Upper lobe of left lung (tissue), 6 donors: ENCODE measurements around the gene MYLK4. TPM values are rescaled to one million over a fixed set of nuclear protein-coding genes. Genes with fewer than 3 reads are reported as not detected.

ENCODE experiments used
- ATAC-seq, 2 donors: fragments of 200-7000 bp; cut with Tn5 transposase; one replicate each; pipeline ENCODE4 v1.9.1; 2022; ENCODE audit warnings: mild to moderate bottlenecking in 2 of 2, moderate library complexity in 2 of 2; ENCODE audit not compliant: low FRiP score in 2 of 2
- DNase-seq, 2 donors: peaks; one replicate each; pipeline ENCODE4 v3.0.0-alpha.2; 2019 to 2020
- H3K27ac ChIP-seq, 4 donors: fragments of 200-600 bp; sonication (generic); one replicate each; pipeline ENCODE4 v1.5.1; 2016 to 2019
- H3K27me3 ChIP-seq, 4 donors: fragments of 200-600 bp; sonication (generic); one replicate each; pipeline ENCODE4 v1.5.1; 2017 to 2019
- H3K36me3 ChIP-seq, 4 donors: fragments of 200-600 bp; sonication (generic); one replicate each; pipeline ENCODE4 v1.5.1; 2016 to 2019
- H3K4me1 ChIP-seq, 4 donors: fragments of 200-600 bp; sonication (generic); one replicate each; pipeline ENCODE4 v1.5.1; 2018 to 2019
- H3K4me3 ChIP-seq, 4 donors: fragments of 200-600 bp; sonication (generic); one replicate each; pipeline ENCODE4 v1.5.1; 2017 to 2019; ENCODE audit warnings: mild to moderate bottlenecking in 2 of 4, moderate library complexity in 1 of 4
- H3K9me3 ChIP-seq, 4 donors: fragments of 200-600 bp; sonication (generic); one replicate each; pipeline ENCODE4 v1.5.1; 2018 to 2019
- EP300 ChIP-seq, 4 donors: sonication (generic); formaldehyde crosslinking; IDR thresholded peaks; one replicate each; pipeline ENCODE4 v1.5.1; 2017; ENCODE audit warnings: antibody characterized with exemption in 4 of 4, control low read depth in 2 of 4
- POLR2A ChIP-seq, 4 donors: fragments of 450-650 bp; IDR thresholded peaks; one replicate each; pipeline ENCODE4 v1.5.1; 2016 to 2017; ENCODE audit warnings: antibody characterized with exemption in 4 of 4, mild to moderate bottlenecking in 2 of 4
- POLR2AphosphoS5 ChIP-seq, 2 donors: sonication (generic); formaldehyde crosslinking; IDR thresholded peaks; one replicate each; pipeline ENCODE4 v1.5.1; 2017; ENCODE audit warnings: antibody characterized with exemption in 2 of 2
- WGBS, 2 donors: methylation state at CpG; one replicate each; pipeline ENCODE4 v1.1.5; 2017 to 2018; 5-methylcytosine and 5-hydroxymethylcytosine counted together
- total RNA-seq, 6 donors: library from RNA; depleted of rRNA in 4 of 6; stranded (reverse); fragments of >200 nt in 4 of 6; gene quantifications; one replicate each; pipeline versions ENCODE4 v1.1.0 to v1.2.1, GENCODE V29; 2016 to 2021
- TF ChIP-seq, protein P1 (sequence below), 6 experiments: fragments of 450-650 bp in 4 of 6; fragments of 200-600 bp in 2 of 6; sonication (generic) in 2 of 6; IDR thresholded peaks; one replicate each; pipeline ENCODE4 v1.5.1; 2016 to 2019; ENCODE audit warnings: antibody characterized with exemption in 6 of 6
- donor health status: DM: no; HTN: no; CAD: no; lungs with moderate emphysema.
- donor health status: DM: no; HTN: yes; CAD: no; lungs with severe emphysema.

MYLK4 gene
- total RNA-seq, 6 donors from 2014 or later: 0.64 to 2.6 (median 1.2) TPM

DNA sequence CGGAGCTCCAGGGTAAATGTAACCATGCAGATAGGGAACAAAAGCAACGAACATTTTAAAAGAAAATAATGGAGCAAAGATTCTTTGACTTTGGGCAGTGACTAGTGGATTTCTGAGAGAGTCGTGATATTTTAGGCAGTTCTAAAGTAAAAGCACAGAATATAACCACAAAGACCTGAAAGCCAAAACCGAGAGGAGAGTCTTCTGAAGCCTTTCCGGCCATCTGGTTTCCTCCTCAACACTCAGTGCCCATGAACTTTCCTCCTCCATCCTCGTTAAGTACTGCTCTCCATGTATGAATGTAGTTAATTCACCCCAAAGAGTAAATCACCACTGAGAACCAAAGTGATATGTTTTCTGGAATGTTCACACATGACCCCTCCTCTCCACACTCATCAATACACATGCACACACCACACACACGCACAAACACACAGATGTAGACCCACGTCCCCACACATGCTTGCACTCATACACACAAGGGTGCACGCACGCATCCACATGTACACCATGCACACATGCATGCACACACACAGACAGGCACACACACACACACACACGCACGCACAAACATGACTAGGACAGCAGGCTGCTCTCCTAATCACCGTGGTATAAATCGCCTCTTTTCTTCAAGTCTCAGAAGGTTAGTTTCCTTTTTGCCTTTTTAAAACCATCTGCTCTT lies 109.5 kb downstream of the MYLK4 start:
- 71 to 78% methylated on average over 14 of the region's 14 CpGs for WGBS, 2 donors
- H3K36me3 ChIP-seq: no peaks in the 10 kb centered on the region
- H3K27ac ChIP-seq: no peak overlapping the region
- TF ChIP-seq, protein P1, sequence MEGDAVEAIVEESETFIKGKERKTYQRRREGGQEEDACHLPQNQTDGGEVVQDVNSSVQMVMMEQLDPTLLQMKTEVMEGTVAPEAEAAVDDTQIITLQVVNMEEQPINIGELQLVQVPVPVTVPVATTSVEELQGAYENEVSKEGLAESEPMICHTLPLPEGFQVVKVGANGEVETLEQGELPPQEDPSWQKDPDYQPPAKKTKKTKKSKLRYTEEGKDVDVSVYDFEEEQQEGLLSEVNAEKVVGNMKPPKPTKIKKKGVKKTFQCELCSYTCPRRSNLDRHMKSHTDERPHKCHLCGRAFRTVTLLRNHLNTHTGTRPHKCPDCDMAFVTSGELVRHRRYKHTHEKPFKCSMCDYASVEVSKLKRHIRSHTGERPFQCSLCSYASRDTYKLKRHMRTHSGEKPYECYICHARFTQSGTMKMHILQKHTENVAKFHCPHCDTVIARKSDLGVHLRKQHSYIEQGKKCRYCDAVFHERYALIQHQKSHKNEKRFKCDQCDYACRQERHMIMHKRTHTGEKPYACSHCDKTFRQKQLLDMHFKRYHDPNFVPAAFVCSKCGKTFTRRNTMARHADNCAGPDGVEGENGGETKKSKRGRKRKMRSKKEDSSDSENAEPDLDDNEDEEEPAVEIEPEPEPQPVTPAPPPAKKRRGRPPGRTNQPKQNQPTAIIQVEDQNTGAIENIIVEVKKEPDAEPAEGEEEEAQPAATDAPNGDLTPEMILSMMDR (IDR thresholded peaks at IDR 0.05): no peak
- no peak for TF ChIP-seq EP300 (IDR thresholded peaks at IDR 0.05)
- TF ChIP-seq POLR2A (IDR thresholded peaks at IDR 0.05): no peak
- no peak for TF ChIP-seq POLR2AphosphoS5 (IDR thresholded peaks at IDR 0.05)
- no peak overlapping the region for H3K4me3 ChIP-seq
- ATAC-seq (no peak), DNase-seq (no peak)
- H3K9me3 ChIP-seq: no peaks in the 10 kb centered on the region
- no peaks in the 10 kb centered on the region for H3K4me1 ChIP-seq
- no peaks in the 10 kb centered on the region for H3K27me3 ChIP-seq

GRCh38 chr6:2640551-2640950 lies 110.2 kb downstream of the MYLK4 start:
- H3K9me3 ChIP-seq: no peaks in the 10 kb centered on the region
- H3K36me3 ChIP-seq: no peaks in the 10 kb centered on the region
- DNase-seq (no peak), ATAC-seq (no peak)
- 82% methylated on average over 4 of the region's 4 CpGs for WGBS, 2 donors
- no peaks in the 10 kb centered on the region for H3K4me1 ChIP-seq
- no peak overlapping the region for H3K4me3 ChIP-seq
- no peak for TF ChIP-seq POLR2A (IDR thresholded peaks at IDR 0.05)
- TF ChIP-seq POLR2AphosphoS5 (IDR thresholded peaks at IDR 0.05): no peak
- TF ChIP-seq, protein P1 (IDR thresholded peaks at IDR 0.05): no peak
- TF ChIP-seq EP300 (IDR thresholded peaks at IDR 0.05): no peak
- H3K27ac ChIP-seq: no peak overlapping the region
- no peaks in the 10 kb centered on the region for H3K27me3 ChIP-seq

- H3K36me3 ChIP-seq: no peaks in the 10 kb centered on the region
- H3K4me1 ChIP-seq: peaks cover 0 to 2% (median 0%) of the 10 kb centered on the region in 4 donors
- WGBS, 2 donors: 77 to 81% methylated on average over 6 to 8 of the region's 8 CpGs
- H3K27me3 ChIP-seq: no peaks in the 10 kb centered on the region
- DNase-seq: no peak
- no peak overlapping the region for H3K27ac ChIP-seq
- TF ChIP-seq POLR2AphosphoS5 (IDR thresholded peaks at IDR 0.05) (no peak), POLR2A (IDR thresholded peaks at IDR 0.05) (no peak), EP300 (IDR thresholded peaks at IDR 0.05) (no peak)
- TF ChIP-seq, protein P1 (IDR thresholded peaks at IDR 0.05): no peak
- no peak for ATAC-seq
- H3K4me3 ChIP-seq: no peak overlapping the region
- no peaks in the 10 kb centered on the region for H3K9me3 ChIP-seq
These were observed 110.8 kb downstream of the MYLK4 start for GRCh38 chr6:2639896-2640295.

DNA sequence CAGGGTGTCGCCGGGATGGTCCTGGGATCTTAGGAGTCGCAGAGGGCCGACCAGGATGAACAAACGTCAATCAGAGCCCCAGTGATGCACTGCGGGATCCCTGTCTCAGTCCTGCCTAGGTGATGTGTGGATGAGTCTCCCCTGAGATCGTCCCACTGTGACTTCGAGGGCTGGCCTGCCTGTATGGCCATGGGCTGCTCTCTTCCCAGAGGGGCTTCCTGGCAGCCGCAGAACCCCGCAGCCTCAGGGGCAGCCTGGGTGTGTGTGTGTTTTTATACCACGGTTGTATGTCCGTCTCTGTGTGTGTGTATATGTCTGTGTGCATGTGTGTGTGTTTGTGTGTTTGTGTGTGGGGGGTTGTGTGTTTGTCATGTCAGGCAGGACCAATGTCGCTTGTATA lies 111.6 kb downstream of the MYLK4 start:
- H3K27ac ChIP-seq: no peak overlapping the region
- peaks cover 1 to 8% (median 2%) of the 10 kb centered on the region in 4 donors for H3K4me1 ChIP-seq
- no peaks in the 10 kb centered on the region for H3K36me3 ChIP-seq
- no peaks in the 10 kb centered on the region for H3K27me3 ChIP-seq
- WGBS, 2 donors: 85 to 93% methylated on average over 5 to 13 of the region's 13 CpGs
- ATAC-seq (no peak), DNase-seq (no peak)
- H3K9me3 ChIP-seq: no peaks in the 10 kb centered on the region
- TF ChIP-seq POLR2A (IDR thresholded peaks at IDR 0.05) (no peak), EP300 (IDR thresholded peaks at IDR 0.05) (no peak), POLR2AphosphoS5 (IDR thresholded peaks at IDR 0.05) (no peak)
- TF ChIP-seq, protein P1 (IDR thresholded peaks at IDR 0.05): no peak
- no peak overlapping the region for H3K4me3 ChIP-seq

DNA sequence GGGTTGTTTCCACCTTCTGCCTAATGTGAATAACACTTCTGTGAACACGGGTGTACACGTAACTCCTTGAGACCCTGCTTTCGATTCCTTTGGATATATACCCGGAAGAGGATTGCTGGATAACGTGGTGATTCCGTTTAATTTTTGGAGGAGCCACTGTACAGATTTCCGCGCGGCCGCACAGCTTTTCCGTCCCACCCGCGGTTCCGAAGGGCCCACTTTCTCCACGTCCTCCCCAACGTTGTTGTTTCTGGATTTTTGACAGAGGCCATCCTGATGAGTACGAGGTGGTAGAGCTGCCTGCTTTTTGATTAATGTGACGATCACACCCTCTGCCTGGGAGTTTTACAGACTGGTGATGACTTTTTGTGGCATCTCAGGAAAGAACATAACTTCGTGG lies 114.0 kb downstream of the MYLK4 start:
- WGBS, 2 donors: 95 to 97% methylated on average over 19 of the region's 19 CpGs
- no peak for ATAC-seq
- TF ChIP-seq, protein P1 (IDR thresholded peaks at IDR 0.05): no peak
- TF ChIP-seq EP300 (IDR thresholded peaks at IDR 0.05) (no peak), POLR2AphosphoS5 (IDR thresholded peaks at IDR 0.05) (no peak), POLR2A (IDR thresholded peaks at IDR 0.05) (no peak)
- peak in 1 of 2 donors; percentile 54 for DNase-seq
- Histone ChIP-seq H3K9me3 (no peaks in the 10 kb centered on the region), H3K4me3 (no peak overlapping the region), H3K4me1 (peaks cover 6 to 14% (median 6%) of the 10 kb centered on the region in 4 donors), H3K27me3 (no peaks in the 10 kb centered on the region), H3K27ac (no peak overlapping the region), H3K36me3 (no peaks in the 10 kb centered on the region)
